ENCODE results near the gene MARCHF11. TPM values are rescaled to one million over a fixed set of nuclear protein-coding genes. Genes with fewer than 3 reads are reported as not detected.

The MARCHF11 gene
- total and polyA plus RNA-seq, 2 donors from 2014 or later, result 0.47 TPM; not detected in 1

GRCh38 chr5:16104961-16105360 lies 74.6 kb downstream of the MARCHF11 start:
- H3K4me3 ChIP-seq (ENCODE audit: low read length in 3 of 3), result no peak overlapping the region
- H3K9me3 ChIP-seq (ENCODE audit: control insufficient read depth in 2 of 3, insufficient read depth in 1 of 3, low read length in 3 of 3), result no peaks in the 10 kb centered on the region
- H3K27ac ChIP-seq (ENCODE audit: low read depth in 2 of 2, low read length in 2 of 2), result no peak overlapping the region
- intact Hi-C loops (cut with DNase I), result no loop called here
- TF ChIP-seq, protein P1, sequence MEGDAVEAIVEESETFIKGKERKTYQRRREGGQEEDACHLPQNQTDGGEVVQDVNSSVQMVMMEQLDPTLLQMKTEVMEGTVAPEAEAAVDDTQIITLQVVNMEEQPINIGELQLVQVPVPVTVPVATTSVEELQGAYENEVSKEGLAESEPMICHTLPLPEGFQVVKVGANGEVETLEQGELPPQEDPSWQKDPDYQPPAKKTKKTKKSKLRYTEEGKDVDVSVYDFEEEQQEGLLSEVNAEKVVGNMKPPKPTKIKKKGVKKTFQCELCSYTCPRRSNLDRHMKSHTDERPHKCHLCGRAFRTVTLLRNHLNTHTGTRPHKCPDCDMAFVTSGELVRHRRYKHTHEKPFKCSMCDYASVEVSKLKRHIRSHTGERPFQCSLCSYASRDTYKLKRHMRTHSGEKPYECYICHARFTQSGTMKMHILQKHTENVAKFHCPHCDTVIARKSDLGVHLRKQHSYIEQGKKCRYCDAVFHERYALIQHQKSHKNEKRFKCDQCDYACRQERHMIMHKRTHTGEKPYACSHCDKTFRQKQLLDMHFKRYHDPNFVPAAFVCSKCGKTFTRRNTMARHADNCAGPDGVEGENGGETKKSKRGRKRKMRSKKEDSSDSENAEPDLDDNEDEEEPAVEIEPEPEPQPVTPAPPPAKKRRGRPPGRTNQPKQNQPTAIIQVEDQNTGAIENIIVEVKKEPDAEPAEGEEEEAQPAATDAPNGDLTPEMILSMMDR (IDR thresholded peaks at IDR 0.05; ENCODE audit: borderline replicate concordance, extremely low read depth, insufficient read depth), result no peak
- DNase-seq, result no peak
- H3K36me3 ChIP-seq (ENCODE audit: control insufficient read depth in 2 of 3, insufficient read depth in 3 of 3, low read length in 3 of 3), result no peaks in the 10 kb centered on the region
- H3K27me3 ChIP-seq (ENCODE audit: control insufficient read depth, insufficient read depth, low read length), result no peaks in the 10 kb centered on the region
- H3K4me1 ChIP-seq (ENCODE audit: control insufficient read depth in 2 of 3, insufficient read depth in 2 of 3, low read depth in 1 of 3, low read length in 3 of 3), result no peaks in the 10 kb centered on the region
- FAIRE-seq, result no peak
- no peak overlapping the region for H3K9ac ChIP-seq (ENCODE audit: low read length in 3 of 3)

- no peaks in the 10 kb centered on the region for H3K4me1 ChIP-seq (ENCODE audit: control insufficient read depth in 2 of 3, insufficient read depth in 2 of 3, low read depth in 1 of 3, low read length in 3 of 3)
- no peaks in the 10 kb centered on the region for H3K27me3 ChIP-seq (ENCODE audit: control insufficient read depth, insufficient read depth, low read length)
- no peaks in the 10 kb centered on the region for H3K36me3 ChIP-seq (ENCODE audit: control insufficient read depth in 2 of 3, insufficient read depth in 3 of 3, low read length in 3 of 3)
- H3K4me3 ChIP-seq (ENCODE audit: low read length in 3 of 3), result no peak overlapping the region
- TF ChIP-seq, protein P1 (IDR thresholded peaks at IDR 0.05; ENCODE audit: borderline replicate concordance, extremely low read depth, insufficient read depth), result no peak
- DNase-seq (no peak), FAIRE-seq (no peak)
- H3K27ac ChIP-seq (ENCODE audit: low read depth in 2 of 2, low read length in 2 of 2), result no peak overlapping the region
- intact Hi-C loops (cut with DNase I), result no loop called here
- no peaks in the 10 kb centered on the region for H3K9me3 ChIP-seq (ENCODE audit: control insufficient read depth in 2 of 3, insufficient read depth in 1 of 3, low read length in 3 of 3)
- H3K9ac ChIP-seq (ENCODE audit: low read length in 3 of 3), result no peak overlapping the region
Observed at GRCh38 chr5:16095612-16096011, 84.0 kb downstream of the MARCHF11 start.

DNA sequence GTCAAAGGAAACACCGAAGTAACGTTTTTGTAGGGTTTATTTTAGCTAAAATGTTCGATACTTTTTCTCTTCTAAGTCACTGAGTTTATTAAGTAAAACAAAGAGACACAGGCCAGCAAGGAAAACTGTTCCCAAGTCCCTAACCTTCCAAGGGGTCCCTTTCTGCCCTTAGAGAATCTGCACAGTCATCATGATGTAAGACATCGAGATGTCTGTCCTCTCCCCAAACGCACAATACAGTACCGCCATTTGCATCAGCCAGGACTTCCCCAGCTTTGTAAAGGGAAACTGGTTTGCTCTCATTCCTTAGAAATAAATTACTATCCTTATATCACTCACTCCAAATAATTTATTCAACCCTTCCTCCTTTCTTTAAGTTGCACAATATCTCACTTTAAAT lies 89.3 kb downstream of the MARCHF11 start:
- TF ChIP-seq, protein P1 (IDR thresholded peaks at IDR 0.05; ENCODE audit: borderline replicate concordance, extremely low read depth, insufficient read depth), result no peak
- no peaks in the 10 kb centered on the region for H3K27me3 ChIP-seq (ENCODE audit: control insufficient read depth, insufficient read depth, low read length)
- FAIRE-seq (no peak), DNase-seq (no peak)
- H3K4me1 ChIP-seq (ENCODE audit: control insufficient read depth in 2 of 3, insufficient read depth in 2 of 3, low read depth in 1 of 3, low read length in 3 of 3), result no peaks in the 10 kb centered on the region
- no peak overlapping the region for H3K27ac ChIP-seq (ENCODE audit: low read depth in 2 of 2, low read length in 2 of 2)
- no peaks in the 10 kb centered on the region for H3K36me3 ChIP-seq (ENCODE audit: control insufficient read depth in 2 of 3, insufficient read depth in 3 of 3, low read length in 3 of 3)
- intact Hi-C loops (cut with DNase I), result no loop called here
- no peak overlapping the region for H3K4me3 ChIP-seq (ENCODE audit: low read length in 3 of 3)
- no peaks in the 10 kb centered on the region for H3K9me3 ChIP-seq (ENCODE audit: control insufficient read depth in 2 of 3, insufficient read depth in 1 of 3, low read length in 3 of 3)
- H3K9ac ChIP-seq (ENCODE audit: low read length in 3 of 3), result no peak overlapping the region

DNA sequence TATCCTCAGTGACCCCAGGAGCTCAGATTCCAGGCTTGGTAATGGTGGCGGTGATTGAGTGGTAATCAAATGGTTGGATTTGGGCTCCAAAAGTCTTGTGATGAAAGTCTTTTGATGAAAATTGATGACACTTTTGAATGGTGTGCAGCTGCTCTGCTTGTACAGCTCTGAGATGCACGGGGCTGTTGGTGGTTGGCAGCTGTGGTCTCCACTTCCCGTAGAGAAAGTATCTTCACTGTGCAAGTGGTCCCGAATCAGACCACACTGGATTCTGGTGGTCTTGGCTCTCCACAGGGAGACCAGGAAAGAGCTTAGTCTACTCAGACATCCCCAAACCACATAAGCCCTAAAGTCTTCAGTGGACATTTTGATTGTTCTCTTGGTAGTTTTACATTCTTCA lies 96.6 kb downstream of the MARCHF11 start:
- no peak overlapping the region for H3K27ac ChIP-seq (ENCODE audit: low read depth in 2 of 2, low read length in 2 of 2)
- H3K27me3 ChIP-seq (ENCODE audit: control insufficient read depth, insufficient read depth, low read length), result no peaks in the 10 kb centered on the region
- intact Hi-C loops (cut with DNase I), result no loop called here
- H3K9me3 ChIP-seq (ENCODE audit: control insufficient read depth in 2 of 3, insufficient read depth in 1 of 3, low read length in 3 of 3), result no peaks in the 10 kb centered on the region
- H3K36me3 ChIP-seq (ENCODE audit: control insufficient read depth in 2 of 3, insufficient read depth in 3 of 3, low read length in 3 of 3), result no peaks in the 10 kb centered on the region
- FAIRE-seq, result no peak
- TF ChIP-seq, protein P1 (IDR thresholded peaks at IDR 0.05; ENCODE audit: borderline replicate concordance, extremely low read depth, insufficient read depth), result no peak
- H3K9ac ChIP-seq (ENCODE audit: low read length in 3 of 3), result no peak overlapping the region
- no peak overlapping the region for H3K4me3 ChIP-seq (ENCODE audit: low read length in 3 of 3)
- no peak for DNase-seq
- no peaks in the 10 kb centered on the region for H3K4me1 ChIP-seq (ENCODE audit: control insufficient read depth in 2 of 3, insufficient read depth in 2 of 3, low read depth in 1 of 3, low read length in 3 of 3)
